Effector memory CD4-positive, alpha-beta T cell (primary cell): Measurements from ENCODE around the gene TP53I3.
"Not testable (repeated sequence)": the region's sequence is repeated elsewhere in the genome, so short reads cannot be mapped to it uniquely, and the experiment has no call there.

Experiments used
- DNase-seq, 3 donors: peaks; one replicate each; pipeline ENCODE4 v3.0.0-alpha.2; 2020
- H3K27ac ChIP-seq: 2 replicates; pipeline ENCODE4 v1.7.0; 2013; ENCODE audit warnings: mild to moderate bottlenecking, low read length, moderate library complexity; ENCODE audit not compliant: insufficient read depth, poor library complexity, severe bottlenecking
- H3K27me3 ChIP-seq: replicated peaks from 2 replicates; pipeline ENCODE4 v1.7.0; 2013; ENCODE audit warnings: mild to moderate bottlenecking, low read length; ENCODE audit not compliant: insufficient read depth, control insufficient read depth, poor library complexity, severe bottlenecking
- H3K36me3 ChIP-seq: 2 replicates; pipeline ENCODE4 v1.7.0; 2013; ENCODE audit warnings: mild to moderate bottlenecking, low read length, moderate library complexity; ENCODE audit not compliant: control insufficient read depth, insufficient read depth
- H3K4me1 ChIP-seq: 2 replicates; pipeline ENCODE4 v1.7.0; 2013; ENCODE audit warnings: low read length, mild to moderate bottlenecking; ENCODE audit not compliant: control insufficient read depth, insufficient read depth, poor library complexity, severe bottlenecking
- H3K4me3 ChIP-seq: 2 replicates; pipeline ENCODE4 v1.7.0; 2013; ENCODE audit warnings: low read length, low read depth, mild to moderate bottlenecking; ENCODE audit not compliant: insufficient read depth, poor library complexity, severe bottlenecking
- H3K9me3 ChIP-seq: 2 replicates; pipeline ENCODE4 v1.7.0; 2013; ENCODE audit warnings: mild to moderate bottlenecking, low read length, moderate library complexity; ENCODE audit not compliant: control insufficient read depth

Gene TP53I3

GRCh38 chr2:24101992-24102391 lies 17.4 kb upstream of the TP53I3 start:
- H3K9me3 ChIP-seq = no peaks in the 10 kb centered on the region
- DNase-seq = no peak
- no peaks in the 10 kb centered on the region for H3K4me1 ChIP-seq
- no peaks in the 10 kb centered on the region for H3K36me3 ChIP-seq
- no peak overlapping the region for H3K4me3 ChIP-seq
- no peak overlapping the region for H3K27ac ChIP-seq
- H3K27me3 ChIP-seq = no peaks in the 10 kb centered on the region

- H3K9me3 ChIP-seq, H3K27ac ChIP-seq, H3K4me1 ChIP-seq, DNase-seq, H3K36me3 ChIP-seq, H3K4me3 ChIP-seq, H3K27me3 ChIP-seq: not testable (repeated sequence)
These were observed 16.1 kb upstream of the TP53I3 start for GRCh38 chr2:24100732-24101131.

- H3K9me3 ChIP-seq = not testable (repeated sequence)
These were observed 10.6 kb upstream of the TP53I3 start for GRCh38 chr2:24095171-24095677.

DNA sequence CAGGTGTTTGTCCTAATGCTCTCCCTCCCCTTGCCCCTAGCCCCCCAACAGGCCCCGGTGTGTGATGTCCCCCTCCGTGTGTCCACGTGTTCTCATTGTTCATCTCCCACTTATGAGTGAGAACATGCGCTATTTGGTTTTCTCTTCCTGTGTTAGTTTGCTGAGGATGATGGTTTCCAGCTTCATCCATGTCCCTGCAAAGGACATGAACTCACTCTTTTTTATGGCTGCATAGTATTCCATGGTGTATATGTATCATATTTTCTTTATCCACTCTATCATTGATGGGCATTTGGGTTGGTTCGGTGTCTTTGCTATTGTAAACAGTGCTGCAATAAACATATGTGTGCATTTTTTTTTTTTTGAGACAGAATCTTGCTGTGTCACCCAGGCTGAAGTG lies 8.6 kb upstream of the TP53I3 start:
- H3K4me1 ChIP-seq, H3K27me3 ChIP-seq, H3K9me3 ChIP-seq, DNase-seq, H3K4me3 ChIP-seq, H3K36me3 ChIP-seq, H3K27ac ChIP-seq: not testable (repeated sequence)

More at GRCh38 chr2:24095171-24095677, 10.6 kb upstream of the TP53I3 start:
- not testable (repeated sequence) for H3K4me3 ChIP-seq, H3K4me1 ChIP-seq, H3K36me3 ChIP-seq, H3K27ac ChIP-seq, DNase-seq, H3K27me3 ChIP-seq

DNA sequence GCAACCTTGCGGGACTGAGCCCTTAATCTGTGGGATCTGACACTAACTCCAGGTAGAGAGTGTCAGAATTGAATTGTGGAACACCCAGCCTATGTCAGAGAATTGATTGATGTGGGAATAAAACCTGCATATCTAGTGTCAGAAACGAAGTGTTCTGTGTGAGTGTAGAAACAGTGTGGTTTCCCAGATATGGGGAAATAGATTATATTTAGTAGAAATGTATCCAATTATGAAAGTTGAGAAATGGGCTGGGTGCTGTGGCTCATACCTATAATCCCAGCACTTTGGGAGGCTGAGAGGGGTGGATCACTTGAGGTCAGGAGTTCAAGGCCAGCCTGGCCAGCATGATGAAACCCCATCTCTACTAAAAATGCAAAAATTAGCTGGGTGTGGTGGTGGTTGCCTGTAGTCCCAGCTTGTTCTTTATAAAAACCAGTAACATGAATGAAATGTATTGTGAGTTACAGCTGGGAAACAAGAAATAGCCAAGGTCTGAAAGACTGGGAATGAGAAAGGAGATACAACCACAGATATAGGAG lies 4.3 kb upstream of the TP53I3 start:
- Histone ChIP-seq H3K4me3 (no peak overlapping the region), H3K4me1 (peaks cover 1% of the 10 kb centered on the region), H3K36me3 (no peaks in the 10 kb centered on the region), H3K27ac (no peak overlapping the region), H3K27me3 (no peaks in the 10 kb centered on the region), H3K9me3 (no peaks in the 10 kb centered on the region)
- no peak for DNase-seq

- peaks cover 5% of the 10 kb centered on the region for H3K4me1 ChIP-seq
- DNase-seq = no peak
These were observed 2.4 kb upstream of the TP53I3 start for GRCh38 chr2:24087032-24087431.

DNA sequence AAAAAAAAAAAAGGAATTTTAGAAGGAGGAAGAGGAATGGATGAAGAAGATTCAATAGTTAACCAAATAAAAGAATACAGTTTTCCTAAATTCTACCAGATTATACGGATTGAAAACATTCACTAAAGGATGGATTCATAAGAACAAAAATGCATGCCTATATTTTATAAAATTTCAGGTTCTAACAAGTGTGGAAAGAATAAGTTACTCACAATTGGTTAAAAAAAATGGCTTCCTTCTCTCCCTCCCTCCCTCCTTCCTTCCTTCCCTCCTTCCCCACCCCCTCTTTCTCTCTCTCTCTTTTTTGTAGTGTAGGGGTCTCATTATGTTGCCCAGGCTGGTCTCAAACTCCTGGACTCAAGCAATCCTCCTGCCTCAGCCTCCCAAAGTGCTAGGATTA lies 1.6 kb upstream of the TP53I3 start:
- Histone ChIP-seq H3K4me1 (peaks cover 5% of the 10 kb centered on the region), H3K36me3 (no peaks in the 10 kb centered on the region), H3K27ac (no peak overlapping the region), H3K4me3 (no peak overlapping the region), H3K27me3 (no peaks in the 10 kb centered on the region), H3K9me3 (no peaks in the 10 kb centered on the region)
- no peak for DNase-seq

More at GRCh38 chr2:24087032-24087431, 2.4 kb upstream of the TP53I3 start:
- Histone ChIP-seq H3K4me3 (no peak overlapping the region), H3K27ac (no peak overlapping the region), H3K36me3 (no peaks in the 10 kb centered on the region), H3K27me3 (no peaks in the 10 kb centered on the region), H3K9me3 (no peaks in the 10 kb centered on the region)

DNA sequence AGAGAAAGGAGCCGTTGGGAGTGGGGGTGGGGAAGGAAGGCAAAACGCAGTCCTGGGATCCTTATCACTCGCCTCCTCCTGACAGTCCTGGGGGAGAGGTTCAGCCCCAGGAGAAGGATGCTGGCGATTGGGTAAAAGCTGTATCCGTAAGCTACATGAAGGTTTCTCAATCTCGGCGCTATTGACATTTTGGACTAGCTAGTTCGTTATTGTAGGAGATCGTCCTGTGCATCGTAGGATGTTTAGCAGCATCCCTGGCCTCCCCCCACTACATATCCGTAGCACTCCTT lies 511 bp upstream of the TP53I3 start:
- Histone ChIP-seq H3K27ac (no peak overlapping the region), H3K9me3 (no peaks in the 10 kb centered on the region), H3K27me3 (no peaks in the 10 kb centered on the region), H3K4me1 (peaks cover 5% of the 10 kb centered on the region), H3K36me3 (no peaks in the 10 kb centered on the region), H3K4me3 (no peak overlapping the region)
- DNase-seq = no peak

DNA sequence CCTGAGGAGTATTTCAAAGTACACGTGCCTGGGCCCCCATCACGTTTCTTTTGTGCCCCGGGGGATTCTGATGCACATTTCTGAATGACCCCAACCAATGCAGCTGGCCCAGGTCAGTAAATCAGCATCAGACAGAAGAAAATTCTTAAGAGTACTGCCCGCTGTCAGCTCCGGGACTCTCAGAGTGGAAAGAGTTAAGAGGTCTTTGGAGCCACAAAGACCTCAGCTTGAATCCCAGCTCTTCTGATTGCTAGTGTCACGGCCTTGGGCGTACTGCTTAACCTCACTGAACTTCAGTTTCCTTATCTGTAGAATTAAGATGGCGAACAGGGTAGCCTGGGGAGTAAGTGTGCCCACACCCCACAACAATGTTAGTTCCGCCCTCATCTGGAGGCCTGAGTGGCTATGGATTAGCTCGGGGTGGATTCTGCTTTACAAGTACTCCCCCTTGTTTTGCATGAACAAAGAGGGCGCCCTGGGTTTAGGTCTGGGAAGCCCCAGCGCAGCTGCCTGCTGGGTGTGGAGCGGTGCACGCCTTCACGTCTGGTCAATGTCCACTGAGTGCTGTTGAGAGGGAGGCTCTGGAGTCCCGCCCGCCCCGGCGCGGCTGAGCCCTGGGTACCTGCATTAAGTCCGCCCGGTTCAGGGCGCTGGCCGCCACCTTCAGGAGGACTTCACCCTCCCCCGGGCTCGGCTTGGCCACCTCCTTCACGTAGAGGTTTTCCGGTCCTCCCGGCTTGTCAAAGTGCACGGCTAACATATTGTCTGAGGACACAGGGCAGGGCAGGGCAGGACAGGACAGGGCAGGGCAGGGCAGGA lies 858 bp downstream of the TP53I3 start:
- Histone ChIP-seq H3K36me3 (no peaks in the 10 kb centered on the region), H3K9me3 (no peaks in the 10 kb centered on the region), H3K4me1 (peaks cover 5% of the 10 kb centered on the region), H3K27me3 (no peaks in the 10 kb centered on the region), H3K4me3 (peak overlapping the region; percentile 44), H3K27ac (no peak overlapping the region)
- peak in 2 of 3 donors; percentile 8 to 22 for DNase-seq

DNA sequence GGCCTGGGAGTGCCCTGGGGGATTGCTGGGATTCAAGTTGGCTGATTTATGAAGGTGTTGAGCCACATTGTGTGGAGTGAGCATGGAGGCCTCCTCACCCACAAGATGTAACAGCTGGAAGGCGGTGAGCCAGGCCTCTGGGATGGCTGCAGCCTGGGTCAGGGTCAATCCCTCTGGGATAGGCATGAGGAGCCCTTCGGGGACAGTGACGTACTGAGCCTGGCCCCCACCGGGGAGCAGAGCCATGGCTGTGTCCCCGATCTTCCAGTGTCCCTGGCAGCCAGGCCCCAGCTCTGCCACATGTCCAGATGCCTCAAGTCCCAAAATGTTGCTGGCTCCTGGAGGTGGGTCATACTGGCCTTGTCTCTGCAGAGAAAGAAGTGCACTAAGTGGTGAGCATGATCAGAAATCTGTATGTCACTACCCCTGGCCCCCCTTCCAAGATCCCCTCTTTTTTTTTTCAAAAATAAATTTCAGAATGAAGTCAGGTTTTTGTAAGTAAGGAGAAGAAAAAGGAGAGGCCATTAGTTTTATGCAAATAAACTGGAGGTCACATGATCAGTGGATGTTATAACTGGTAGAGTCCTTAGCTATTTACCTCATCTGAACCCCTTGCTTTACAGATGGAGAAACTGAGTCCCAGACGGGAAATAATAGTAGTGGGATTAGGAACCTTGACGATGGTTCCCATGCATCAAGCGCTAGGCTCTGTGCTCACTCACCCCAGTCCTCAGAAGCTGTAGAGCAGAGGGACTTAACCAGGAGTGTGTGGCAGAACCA lies 1.7 kb downstream of the TP53I3 start:
- Histone ChIP-seq H3K27me3 (no peaks in the 10 kb centered on the region), H3K4me1 (peaks cover 5% of the 10 kb centered on the region), H3K4me3 (no peak overlapping the region), H3K27ac (no peak overlapping the region), H3K9me3 (no peaks in the 10 kb centered on the region), H3K36me3 (no peaks in the 10 kb centered on the region)
- no peak for DNase-seq
